Retinal pigment epithelial cell (primary cell): Measurements from ENCODE around the gene AP3S2.

Experiments
- DNase-seq: peaks from one replicate; pipeline ENCODE4 v3.0.0-alpha.2; 2010; ENCODE audit warnings: low read depth
- H3K4me3 ChIP-seq: 2 replicates; pipeline ENCODE4 v1.5.1; 2011; ENCODE audit warnings: mild to moderate bottlenecking, low read length, control low read depth, moderate library complexity
- TF ChIP-seq, protein P1 (sequence below): conservative IDR thresholded peaks from 2 replicates; pipeline ENCODE4 v1.5.1; 2011; ENCODE audit warnings: low read depth, low read length, control low read depth, inconsistent platforms

AP3S2 gene

DNA sequence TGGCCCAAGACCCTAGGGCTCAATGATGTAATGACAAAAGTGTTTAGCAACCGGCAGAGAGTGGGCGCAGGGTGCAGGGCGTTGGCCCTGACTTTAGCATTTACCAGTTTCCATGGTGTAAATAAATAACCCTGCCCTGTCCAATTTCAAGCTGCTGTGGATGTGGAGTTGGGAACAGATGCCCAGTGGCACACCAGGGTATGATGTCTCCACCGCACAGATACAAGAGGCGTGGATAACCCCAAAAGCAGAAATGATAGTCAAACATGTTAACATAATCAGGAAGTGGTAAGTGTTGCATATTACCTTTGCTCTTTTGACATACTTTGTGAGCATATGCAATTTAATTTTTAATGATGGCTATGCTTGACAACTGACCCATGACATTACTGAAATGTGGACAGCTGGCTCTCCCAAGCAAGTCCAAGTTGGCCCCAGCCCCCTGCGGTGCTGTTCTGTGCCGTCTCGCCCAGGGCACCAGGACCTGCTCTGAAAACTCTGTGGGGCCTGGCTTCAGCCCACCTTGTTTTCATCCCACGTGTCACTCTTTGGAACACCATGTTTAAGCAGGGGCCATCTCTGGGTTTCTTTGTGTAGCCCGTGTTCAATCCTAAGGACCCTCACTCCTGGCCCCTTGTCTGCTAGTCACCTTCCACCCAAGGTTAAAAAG is 68.4 kb downstream of the AP3S2 start:
- TF ChIP-seq, protein P1, sequence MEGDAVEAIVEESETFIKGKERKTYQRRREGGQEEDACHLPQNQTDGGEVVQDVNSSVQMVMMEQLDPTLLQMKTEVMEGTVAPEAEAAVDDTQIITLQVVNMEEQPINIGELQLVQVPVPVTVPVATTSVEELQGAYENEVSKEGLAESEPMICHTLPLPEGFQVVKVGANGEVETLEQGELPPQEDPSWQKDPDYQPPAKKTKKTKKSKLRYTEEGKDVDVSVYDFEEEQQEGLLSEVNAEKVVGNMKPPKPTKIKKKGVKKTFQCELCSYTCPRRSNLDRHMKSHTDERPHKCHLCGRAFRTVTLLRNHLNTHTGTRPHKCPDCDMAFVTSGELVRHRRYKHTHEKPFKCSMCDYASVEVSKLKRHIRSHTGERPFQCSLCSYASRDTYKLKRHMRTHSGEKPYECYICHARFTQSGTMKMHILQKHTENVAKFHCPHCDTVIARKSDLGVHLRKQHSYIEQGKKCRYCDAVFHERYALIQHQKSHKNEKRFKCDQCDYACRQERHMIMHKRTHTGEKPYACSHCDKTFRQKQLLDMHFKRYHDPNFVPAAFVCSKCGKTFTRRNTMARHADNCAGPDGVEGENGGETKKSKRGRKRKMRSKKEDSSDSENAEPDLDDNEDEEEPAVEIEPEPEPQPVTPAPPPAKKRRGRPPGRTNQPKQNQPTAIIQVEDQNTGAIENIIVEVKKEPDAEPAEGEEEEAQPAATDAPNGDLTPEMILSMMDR, result no peak
- DNase-seq, result no peak
- H3K4me3 ChIP-seq, result no peak overlapping the region

- TF ChIP-seq, protein P1, result no peak
- no peak for DNase-seq
- H3K4me3 ChIP-seq, result no peak overlapping the region
Measured at GRCh38 chr15:89824607-89824867, 69.3 kb downstream of the AP3S2 start.

DNA sequence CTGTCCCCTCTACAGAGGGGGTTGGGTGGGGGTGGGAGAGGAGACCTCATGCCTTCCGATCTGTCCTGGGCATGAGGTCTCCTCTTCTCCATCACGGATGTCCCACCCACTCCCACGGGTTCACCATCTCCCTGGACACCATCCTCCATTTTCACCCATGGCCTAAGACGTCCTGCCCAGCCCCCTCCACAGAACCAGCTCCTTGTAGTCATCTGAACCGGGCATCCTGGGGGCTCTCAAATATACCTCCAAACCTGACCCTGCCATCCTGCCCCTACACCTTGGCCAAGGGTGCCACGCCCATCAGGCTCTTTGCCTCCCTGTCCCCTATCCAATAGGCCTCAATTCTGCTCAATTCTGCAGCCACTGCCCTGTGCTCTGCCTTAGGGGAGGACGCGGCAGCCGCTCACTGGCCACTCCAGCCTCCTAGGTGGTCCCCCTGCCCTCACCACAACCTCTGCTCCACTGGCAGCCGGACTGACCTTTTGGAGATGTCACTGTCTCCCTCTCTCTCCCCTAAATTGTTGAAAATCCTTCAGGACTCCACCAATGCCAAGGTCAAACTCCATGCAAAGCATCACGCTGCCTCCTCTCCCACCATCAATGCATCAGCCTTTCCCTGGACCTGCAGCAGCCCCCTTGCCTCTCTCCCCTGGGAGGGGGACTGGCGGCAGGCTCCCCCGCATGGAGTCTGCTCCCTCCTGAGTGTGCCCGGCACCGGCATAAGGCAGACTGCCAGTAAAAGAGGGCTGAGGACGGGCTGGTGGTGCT is 69.8 kb downstream of the AP3S2 start:
- TF ChIP-seq, protein P1, result no peak
- DNase-seq, result no peak
- no peak overlapping the region for H3K4me3 ChIP-seq

DNA sequence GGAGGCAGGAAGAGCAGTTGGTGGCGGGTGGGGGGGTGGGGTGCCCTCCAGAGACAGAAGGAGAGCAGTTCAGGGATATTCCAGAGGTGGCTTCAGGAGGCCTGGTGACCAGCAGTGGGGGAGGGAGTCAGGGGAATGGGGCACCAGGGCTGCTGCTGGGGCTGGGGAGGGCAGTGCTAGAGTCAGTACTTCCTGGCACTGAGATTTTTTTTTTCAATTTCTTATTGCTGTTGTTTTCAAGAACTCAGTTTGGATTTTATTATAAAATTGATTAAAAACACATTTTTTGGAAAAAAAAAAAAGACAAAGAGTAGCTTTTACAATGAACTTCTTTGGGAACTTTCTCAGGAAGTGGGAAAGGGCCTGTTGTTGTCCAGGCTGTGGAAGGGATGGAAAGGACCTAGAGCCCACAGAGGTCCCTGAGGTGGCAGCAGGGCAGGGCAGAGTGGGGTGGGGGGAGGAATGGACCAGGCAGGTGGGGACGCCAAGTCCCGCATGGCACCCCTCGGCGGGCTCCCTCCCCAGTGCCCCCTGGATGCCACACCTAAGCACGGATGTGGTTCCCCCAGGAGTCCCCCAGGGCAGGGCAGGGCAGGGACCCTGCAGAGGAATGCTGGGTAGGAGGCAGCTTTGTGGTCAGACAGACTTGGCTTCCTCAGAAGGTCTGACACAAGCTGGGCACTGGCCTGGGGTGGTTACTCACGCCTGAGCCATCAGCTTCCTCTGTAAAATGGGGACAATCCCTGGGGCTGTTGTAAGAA is 70.7 kb downstream of the AP3S2 start:
- TF ChIP-seq, protein P1, result no peak

GRCh38 chr15:89822611-89822950 is 71.2 kb downstream of the AP3S2 start:
- TF ChIP-seq, protein P1, result no peak
- no peak for DNase-seq

More for the DNA sequence above, 70.7 kb downstream of the AP3S2 start:
- no peak overlapping the region for H3K4me3 ChIP-seq
- DNase-seq, result no peak

DNA sequence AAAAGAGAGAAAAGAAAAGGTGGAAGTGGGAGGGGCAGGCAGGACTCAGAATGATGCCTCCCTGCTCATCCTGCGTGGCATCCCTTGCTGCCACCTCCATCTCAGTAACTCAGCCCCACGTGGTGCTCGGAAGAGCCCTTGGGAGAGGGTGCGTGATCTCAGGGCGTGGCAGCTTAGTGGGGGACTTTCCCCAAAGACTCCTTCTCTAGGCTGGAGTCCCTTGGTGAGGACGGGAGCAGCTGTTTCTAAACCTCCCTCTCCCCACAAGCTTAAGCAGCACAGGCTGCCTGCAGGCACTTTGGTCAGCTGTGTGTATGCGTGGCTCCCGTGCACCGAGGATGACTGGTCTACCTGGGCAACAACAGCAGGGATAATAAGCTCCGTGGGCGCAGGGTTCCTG is 71.8 kb downstream of the AP3S2 start:
- TF ChIP-seq, protein P1, result no peak
- no peak overlapping the region for H3K4me3 ChIP-seq
- no peak for DNase-seq

More at GRCh38 chr15:89822611-89822950, 71.2 kb downstream of the AP3S2 start:
- no peak overlapping the region for H3K4me3 ChIP-seq
